Bronchial epithelial cell (primary cell): ENCODE results near the gene PDHX. TPM values are rescaled to one million over a fixed set of nuclear protein-coding genes. Genes with fewer than 3 reads are reported as not detected.

ENCODE experiments used
- DNase-seq: peaks from one replicate; pipeline ENCODE4 v3.0.0-alpha.2; 2010; ENCODE audit warnings: low read depth
- FAIRE-seq: peaks from 2 replicates; lab custom pipeline; 2011; peaks lifted over from hg19 to GRCh38; lab: Jason Lieb, UNC
- H3K27me3 ChIP-seq: 2 replicates; pipeline ENCODE4 v1.5.1; 2011; ENCODE audit warnings: low read length; ENCODE audit not compliant: control insufficient read depth, insufficient read depth
- H3K36me3 ChIP-seq: 2 replicates; pipeline ENCODE4 v1.5.1; 2011; ENCODE audit warnings: low read length; ENCODE audit not compliant: control insufficient read depth, insufficient read depth
- H3K4me3 ChIP-seq: 2 replicates; pipeline ENCODE4 v1.5.1; 2011; ENCODE audit warnings: mild to moderate bottlenecking, low read depth, low read length, control low read depth
- total RNA-seq: library from RNA; depleted of rRNA; stranded (reverse); fragments of >200 nt; gene quantifications from 2 replicates; pipeline ENCODE4 v1.2.1, GENCODE V29; 2014
- TF ChIP-seq, protein P1 (sequence below): IDR thresholded peaks from 2 replicates; pipeline ENCODE4 v1.5.1; 2011; ENCODE audit warnings: mild to moderate bottlenecking, moderate library complexity, low read length, control low read depth, inconsistent platforms; ENCODE audit not compliant: insufficient read depth, severe bottlenecking

PDHX gene
- total RNA-seq, 1 donor from 2014 or later: 26.6 TPM

DNA sequence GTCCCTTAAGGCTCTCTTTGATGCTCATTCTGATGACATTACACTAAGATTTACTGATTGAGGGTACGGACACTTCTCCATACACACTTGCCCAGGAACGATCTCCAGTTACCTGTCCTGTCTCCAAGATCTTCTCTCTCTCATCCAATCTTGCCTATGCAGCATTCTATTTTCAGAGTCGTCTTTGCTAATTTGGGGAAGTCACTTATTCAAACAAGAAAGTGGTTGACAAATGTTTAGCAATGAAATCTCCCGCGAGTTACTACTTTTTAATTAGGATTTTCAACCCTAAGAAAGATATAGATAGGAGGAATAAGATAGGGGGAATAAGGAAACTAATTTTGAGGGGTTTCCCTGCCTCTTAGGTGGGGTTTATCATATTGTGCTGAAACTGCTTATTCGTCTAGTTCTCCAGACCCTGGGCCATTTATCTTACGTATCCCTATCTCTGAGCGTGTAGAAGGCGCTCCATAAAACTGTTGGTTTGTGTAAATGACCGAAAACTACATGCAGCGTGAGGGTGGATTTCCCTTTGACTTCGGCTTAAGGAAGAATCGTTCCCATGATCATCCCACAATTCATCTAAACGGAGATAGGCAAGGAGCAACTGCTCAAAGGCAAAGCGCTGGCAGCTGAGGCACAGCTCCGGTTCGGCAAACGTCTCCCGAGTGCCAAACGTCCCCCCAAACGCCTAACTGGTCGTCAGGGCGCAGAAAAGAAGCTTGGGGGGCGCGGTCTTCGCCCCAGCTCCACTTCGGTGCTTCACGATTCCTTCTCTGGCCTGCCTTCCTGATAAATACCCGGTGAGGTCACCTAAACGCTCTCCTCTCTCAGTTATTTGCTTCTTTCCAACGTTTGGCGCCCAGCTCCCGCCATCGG is 1.0 kb upstream of the PDHX start:
- FAIRE-seq (no peak), DNase-seq (peak; percentile 35)
- Histone ChIP-seq H3K27me3 (no peaks in the 10 kb centered on the region), H3K36me3 (no peaks in the 10 kb centered on the region), H3K4me3 (peak overlapping the region; percentile 91)
- TF ChIP-seq, protein P1, sequence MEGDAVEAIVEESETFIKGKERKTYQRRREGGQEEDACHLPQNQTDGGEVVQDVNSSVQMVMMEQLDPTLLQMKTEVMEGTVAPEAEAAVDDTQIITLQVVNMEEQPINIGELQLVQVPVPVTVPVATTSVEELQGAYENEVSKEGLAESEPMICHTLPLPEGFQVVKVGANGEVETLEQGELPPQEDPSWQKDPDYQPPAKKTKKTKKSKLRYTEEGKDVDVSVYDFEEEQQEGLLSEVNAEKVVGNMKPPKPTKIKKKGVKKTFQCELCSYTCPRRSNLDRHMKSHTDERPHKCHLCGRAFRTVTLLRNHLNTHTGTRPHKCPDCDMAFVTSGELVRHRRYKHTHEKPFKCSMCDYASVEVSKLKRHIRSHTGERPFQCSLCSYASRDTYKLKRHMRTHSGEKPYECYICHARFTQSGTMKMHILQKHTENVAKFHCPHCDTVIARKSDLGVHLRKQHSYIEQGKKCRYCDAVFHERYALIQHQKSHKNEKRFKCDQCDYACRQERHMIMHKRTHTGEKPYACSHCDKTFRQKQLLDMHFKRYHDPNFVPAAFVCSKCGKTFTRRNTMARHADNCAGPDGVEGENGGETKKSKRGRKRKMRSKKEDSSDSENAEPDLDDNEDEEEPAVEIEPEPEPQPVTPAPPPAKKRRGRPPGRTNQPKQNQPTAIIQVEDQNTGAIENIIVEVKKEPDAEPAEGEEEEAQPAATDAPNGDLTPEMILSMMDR: no peak

DNA sequence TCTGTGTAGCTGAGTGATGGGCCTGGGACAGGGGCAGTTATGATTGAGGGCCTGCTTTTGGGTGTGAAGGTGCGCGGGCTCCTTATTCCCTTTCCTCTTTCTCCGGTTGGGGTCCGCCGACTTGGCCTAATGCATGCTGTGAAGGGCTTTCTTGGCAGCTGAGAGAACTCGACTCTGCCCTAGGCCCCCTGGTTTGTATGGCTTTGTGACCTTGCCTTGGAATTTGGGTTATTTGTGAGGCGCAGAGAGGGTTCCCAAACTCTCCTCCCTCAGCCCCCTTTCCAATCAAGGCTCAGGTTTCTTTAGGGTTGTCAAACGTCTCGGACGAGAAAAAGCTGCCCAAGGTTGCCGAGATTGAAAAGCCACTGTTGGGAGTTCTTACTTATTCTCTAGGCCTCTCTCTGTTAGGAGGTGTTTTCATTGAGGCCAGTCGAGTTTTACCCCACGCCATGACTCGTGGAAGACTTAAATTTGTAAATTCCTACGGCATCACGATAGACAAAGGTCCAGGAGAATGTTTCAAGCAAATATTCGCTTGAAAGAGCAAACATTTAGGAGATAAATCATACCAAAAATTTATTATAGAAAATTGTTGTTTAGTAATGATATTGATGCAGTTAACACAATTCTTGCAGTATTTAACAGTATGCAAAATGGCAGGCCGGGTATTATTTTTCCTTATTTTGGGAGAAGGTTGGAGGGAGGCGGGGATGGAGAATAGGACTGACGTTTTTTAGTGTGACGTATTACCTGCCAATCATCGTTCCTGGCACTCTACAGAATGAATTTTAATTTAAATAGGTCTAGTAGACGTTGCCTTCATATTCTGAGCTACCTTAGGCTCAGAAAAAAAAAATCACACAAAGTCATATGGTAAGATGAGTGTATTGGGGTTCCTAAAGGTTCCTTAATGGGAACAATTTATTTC is 689 bp downstream of the PDHX start:
- H3K4me3 ChIP-seq: peak overlapping the region; percentile 91
- no peaks in the 10 kb centered on the region for H3K36me3 ChIP-seq
- no peaks in the 10 kb centered on the region for H3K27me3 ChIP-seq
- FAIRE-seq (no peak), DNase-seq (peak; percentile 41)
- TF ChIP-seq, protein P1: no peak

- TF ChIP-seq, protein P1: no peak
- Histone ChIP-seq H3K4me3 (no peak overlapping the region), H3K27me3 (no peaks in the 10 kb centered on the region), H3K36me3 (no peaks in the 10 kb centered on the region)
- peak; percentile 75 for DNase-seq
- no peak for FAIRE-seq
Observed at GRCh38 chr11:34921156-34921555, 4.7 kb downstream of the PDHX start.

- DNase-seq (no peak), FAIRE-seq (no peak)
- Histone ChIP-seq H3K4me3 (no peak overlapping the region), H3K36me3 (no peaks in the 10 kb centered on the region), H3K27me3 (no peaks in the 10 kb centered on the region)
- TF ChIP-seq, protein P1: no peak
Observed at GRCh38 chr11:34924714-34925113, 8.3 kb downstream of the PDHX start.

- Histone ChIP-seq H3K4me3 (no peak overlapping the region), H3K36me3 (peaks cover 1% of the 10 kb centered on the region), H3K27me3 (no peaks in the 10 kb centered on the region)
- no peak for FAIRE-seq
- TF ChIP-seq, protein P1: peak; percentile 36
- peak; percentile 55 for DNase-seq
Observed at GRCh38 chr11:34926101-34926830, 9.8 kb downstream of the PDHX start.
